Kidney (tissue), 22 donors: ENCODE results near the gene MMGT1. TPM values are rescaled to one million over a fixed set of nuclear protein-coding genes. Genes with fewer than 3 reads are reported as not detected.

ENCODE experiments used
- DNase-seq, 5 donors: peaks; one replicate each; pipeline ENCODE4 v3.0.0-alpha.2; 2013 to 2020
- FAIRE-seq: peaks from 2 replicates; lab custom pipeline; 2012; peaks lifted over from hg19 to GRCh38; lab: Jason Lieb, UNC
- H3K27ac ChIP-seq, 2 donors: one replicate each; pipeline ENCODE4 v1.7.0; 2013; ENCODE audit warnings: low read depth in 2 of 2, low read length in 2 of 2, inconsistent platforms in 1 of 2
- H3K27me3 ChIP-seq: one replicate; pipeline ENCODE4 v1.7.1; 2013; ENCODE audit warnings: low read length, inconsistent platforms; ENCODE audit not compliant: control insufficient read depth, insufficient read depth
- H3K36me3 ChIP-seq, 3 donors: one replicate each; pipeline versions ENCODE4 v1.7.0 to v1.7.1; 2013; ENCODE audit warnings: low read length in 3 of 3, control low read depth in 1 of 3, inconsistent platforms in 1 of 3; ENCODE audit not compliant: insufficient read depth in 3 of 3, control insufficient read depth in 2 of 3
- H3K4me1 ChIP-seq, 3 donors: one replicate each; pipeline versions ENCODE4 v1.7.0 to v1.7.1; 2013; ENCODE audit warnings: low read length in 3 of 3, inconsistent platforms in 1 of 3, low read depth in 1 of 3; ENCODE audit not compliant: control insufficient read depth in 2 of 3, insufficient read depth in 2 of 3
- H3K4me3 ChIP-seq, 3 donors: one replicate each; pipeline versions ENCODE4 v1.7.0 to v1.8.1; 2013; ENCODE audit warnings: low read length in 3 of 3, control low read depth in 1 of 3, inconsistent platforms in 1 of 3
- H3K9ac ChIP-seq, 3 donors: one replicate each; pipeline versions ENCODE4 v1.7.0 to v1.7.1; 2013; ENCODE audit warnings: low read length in 3 of 3, control low read depth in 1 of 3, inconsistent platforms in 1 of 3
- H3K9me3 ChIP-seq, 3 donors: one replicate each; pipeline versions ENCODE4 v1.7.0 to v1.7.1; 2013; ENCODE audit warnings: low read length in 3 of 3, control low read depth in 1 of 3, inconsistent platforms in 1 of 3; ENCODE audit not compliant: control insufficient read depth in 2 of 3, insufficient read depth in 1 of 3
- CTCF ChIP-seq: IDR thresholded peaks from 3 replicates; pipeline ENCODE4 v1.5.1; 2012; ENCODE audit warnings: mild to moderate bottlenecking, moderate library complexity, borderline replicate concordance; ENCODE audit not compliant: insufficient read depth; ENCODE audit errors: extremely low read depth
- intact Hi-C: fragments of 100-400 bp; cut with DNase I; formaldehyde crosslinking; loops from one replicate; pipeline ENCODE4 v1.11.1; 2022
- long read RNA-seq, 10 donors: library from polyadenylated mRNA in 1 of 10; unstranded in 1 of 10; transcript quantifications; one replicate each; pipeline ENCODE4 v2.0.0 and lab custom pipeline, GENCODE V29; 2021 to 2026
- polyA plus RNA-seq: library from polyadenylated mRNA; stranded (reverse); fragments of 350-450 nt; fragmentation: Illumina TruSeq; extraction: RNeasy Lipid Tissue Mini Kit (QIAGEN cat#74804); gene quantifications from one replicate; pipeline ENCODE4 v1.2.3, GENCODE V29; 2014; ENCODE audit warnings: low read depth, low replicate concordance; ENCODE audit not compliant: insufficient read depth
- total RNA-seq: library from RNA; stranded (reverse); fragmentation: NEBNext Ultra II Directional; extraction: Animal tissue kit (Norgen Biotek cat#: 25700); gene quantifications from one replicate; pipeline ENCODE4 v1.2.1, GENCODE V29; 2021
- donor health status: control.
- donor health status: control.
- donor health status: control.
- donor health status: control.
- donor health status: control.
- donor health status: DM: yes; HTN: yes; CAD: no.
- donor health status: Normal renal cell carcinoma (clear cell type).

Gene MMGT1
- total RNA-seq (30.9 TPM), polyA plus RNA-seq (15.3 TPM)
- long read RNA-seq, donor 1, transcript MMGT1-201 (4 exons, 3,738 nt) = major isoform, 6 of 6 reads
- long read RNA-seq, donor 1, partial matches to known transcripts = 0 of 6 reads
- long read RNA-seq, donor 1, other reads (novel, unspliced or antisense) = 0 of 6 reads
- long read RNA-seq, donor 2, transcript MMGT1-201 (4 exons, 3,738 nt) = major isoform, 8 of 8 reads
- long read RNA-seq, donor 2, partial matches to known transcripts = 0 of 8 reads
- long read RNA-seq, donor 2, other reads (novel, unspliced or antisense) = 0 of 8 reads
- long read RNA-seq, donor 3, transcript MMGT1-201 (4 exons, 3,738 nt) = major isoform, 7 of 7 reads
- long read RNA-seq, donor 3, partial matches to known transcripts = 0 of 7 reads
- long read RNA-seq, donor 3, other reads (novel, unspliced or antisense) = 0 of 7 reads
- long read RNA-seq, donor 4, transcript MMGT1-201 (4 exons, 3,738 nt) = major isoform, 14 of 14 reads
- long read RNA-seq, donor 4, partial matches to known transcripts = 0 of 14 reads
- long read RNA-seq, donor 4, other reads (novel, unspliced or antisense) = 0 of 14 reads
- long read RNA-seq, donor 5, partial matches to known transcripts = 0 of 3 reads
- long read RNA-seq, donor 5, other reads (novel, unspliced or antisense) = 0 of 3 reads
- long read RNA-seq, donor 6, transcript MMGT1-201 (4 exons, 3,738 nt) = major isoform, 13 of 13 reads
- long read RNA-seq, donor 6, partial matches to known transcripts = 0 of 13 reads
- long read RNA-seq, donor 6, other reads (novel, unspliced or antisense) = 0 of 13 reads
- long read RNA-seq, donor 7, transcript MMGT1-201 (4 exons, 3,738 nt) = major isoform, 11 of 12 reads
- long read RNA-seq, donor 7, partial matches to known transcripts = 0 of 12 reads
- long read RNA-seq, donor 7, other reads (novel, unspliced or antisense) = 1 of 12 reads
- long read RNA-seq, donor 8, transcript MMGT1-201 (4 exons, 3,738 nt) = major isoform, 6 of 6 reads
- long read RNA-seq, donor 8, partial matches to known transcripts = 0 of 6 reads
- long read RNA-seq, donor 8, other reads (novel, unspliced or antisense) = 0 of 6 reads
- long read RNA-seq, donor 9, transcript MMGT1-201 (4 exons, 3,738 nt) = major isoform, 5 of 5 reads
- long read RNA-seq, donor 9, partial matches to known transcripts = 0 of 5 reads
- long read RNA-seq, donor 9, other reads (novel, unspliced or antisense) = 0 of 5 reads
- long read RNA-seq, donor 10, transcript MMGT1-201 (4 exons, 3,738 nt) = major isoform, 8 of 8 reads
- long read RNA-seq, donor 10, partial matches to known transcripts = 0 of 8 reads
- long read RNA-seq, donor 10, other reads (novel, unspliced or antisense) = 0 of 8 reads

- Histone ChIP-seq H3K27me3 (no peaks in the 10 kb centered on the region), H3K4me1 (peaks cover 0 to 4% (median 0%) of the 10 kb centered on the region in 3 donors), H3K36me3 (no peaks in the 10 kb centered on the region), H3K27ac (peak within 1 kb of the TSS; percentile 87 to 98), H3K9me3 (no peaks in the 10 kb centered on the region), H3K4me3 (peak within 1 kb of the TSS; percentile 79 to 90 (median 87)), H3K9ac (peak within 1 kb of the TSS; percentile 50 to 83 (median 79))
- DNase-seq (peak; percentile 87 to 96 (median 91)), FAIRE-seq (no peak)
- intact Hi-C loops = no loop called here
- TF ChIP-seq CTCF = no peak
Observed at GRCh38 chrX:135973548-135974278, at the start of gene MMGT1. Gene MMGT1 (minus strand): TSS chrX:135973988. CDS start chrX:135973675, 313 bp downstream.

- no peak for FAIRE-seq
- intact Hi-C loops = no loop called here
- H3K36me3 ChIP-seq = no peaks in the 10 kb centered on the region
- no peak overlapping the region for H3K4me3 ChIP-seq
- no peak overlapping the region for H3K9ac ChIP-seq
- H3K4me1 ChIP-seq = no peaks in the 10 kb centered on the region
- H3K27me3 ChIP-seq = peaks cover 2% of the 10 kb centered on the region
- DNase-seq = no peak
- no peaks in the 10 kb centered on the region for H3K9me3 ChIP-seq
- H3K27ac ChIP-seq = no peak overlapping the region
- TF ChIP-seq CTCF = no peak
Observed at GRCh38 chrX:136021903-136022302, 48.1 kb upstream of the MMGT1 start.

GRCh38 chrX:136021160-136021559, 47.4 kb upstream of the MMGT1 start:
- DNase-seq (no peak), FAIRE-seq (no peak)
- no peak overlapping the region for H3K9ac ChIP-seq
- no peak overlapping the region for H3K27ac ChIP-seq
- H3K36me3 ChIP-seq = no peaks in the 10 kb centered on the region
- TF ChIP-seq CTCF = no peak
- no peaks in the 10 kb centered on the region for H3K4me1 ChIP-seq
- intact Hi-C loops = no loop called here
- peaks cover 2% of the 10 kb centered on the region for H3K27me3 ChIP-seq
- no peaks in the 10 kb centered on the region for H3K9me3 ChIP-seq
- no peak overlapping the region for H3K4me3 ChIP-seq
